Pancreas (tissue), 10 donors: ENCODE data around the gene MTIF3. TPM values are rescaled to one million over a fixed set of nuclear protein-coding genes. Genes with fewer than 3 reads are reported as not detected.

Source experiments
- ATAC-seq, 4 donors: fragments of 200-7000 bp; cut with Tn5 transposase; one replicate each; pipeline versions ENCODE4 v1.8.0 to v1.9.1; 2020; ENCODE audit warnings: mild to moderate bottlenecking in 4 of 4, moderate library complexity in 4 of 4
- DNase-seq, 6 donors: peaks; one replicate each; pipeline ENCODE4 v3.0.0-alpha.2; 2020
- FAIRE-seq: peaks from 2 replicates; lab custom pipeline; 2012; peaks lifted over from hg19 to GRCh38; lab: Jason Lieb, UNC
- H3K27ac ChIP-seq, 4 donors: fragments of 200-600 bp; sonication (generic); 1 replicate in 3 of 4; 2 replicates in 1 of 4; pipeline versions ENCODE4 v1.5.0 to v1.8.0; 2020
- H3K27me3 ChIP-seq, 4 donors: fragments of 200-600 bp; one replicate each; pipeline ENCODE4 v1.8.0; 2021
- H3K36me3 ChIP-seq, 3 donors: fragments of 200-600 bp; sonication (generic) in 1 of 3; one replicate each; pipeline versions ENCODE4 v1.5.0 to v1.8.0; 2020 to 2021
- H3K4me1 ChIP-seq, 3 donors: fragments of 200-600 bp; one replicate each; pipeline ENCODE4 v1.8.0; 2021
- H3K4me3 ChIP-seq, 4 donors: fragments of 200-600 bp; sonication (generic) in 2 of 4; one replicate each; pipeline versions ENCODE4 v1.5.0 to v1.8.0; 2020 to 2021
- H3K9me3 ChIP-seq, 4 donors: fragments of 200-600 bp; one replicate each; pipeline ENCODE4 v1.8.0; 2021
- CTCF ChIP-seq, 4 donors: fragments of 200-600 bp; sonication (generic) in 3 of 4; IDR thresholded peaks; one replicate each; pipeline versions ENCODE4 v1.5.0 to v1.8.0; 2021; ENCODE audit warnings: antibody characterized with exemption in 4 of 4
- WGBS, 2 donors: extraction: QIAGEN DNeasy Blood & Tissue Kit; methylation state at CpG; one replicate each; pipeline ENCODE4 v1.1.7; 2013; 5-methylcytosine and 5-hydroxymethylcytosine counted together
- intact Hi-C, 3 donors: fragments of 100-400 bp; cut with DNase I; formaldehyde crosslinking; loops; one replicate each; pipeline versions ENCODE4 v1.11.1 to v1.14.2; 2022
- polyA plus RNA-seq, 2 donors: library from polyadenylated mRNA; stranded (reverse); fragments of 200-250 nt; gene quantifications; one replicate each; pipeline ENCODE4 v1.2.3, GENCODE V29; 2013
- total RNA-seq, 6 donors: library from RNA; stranded (reverse); fragmentation: NEBNext Ultra II Directional in 4 of 6; extraction: Animal tissue kit (Norgen Biotek cat#: 25700) in 4 of 6; gene quantifications; one replicate each; pipeline versions ENCODE4 v1.2.1 to v1.2.4, GENCODE V29; 2021 to 2023
- donor health status: healthy with polysubstance abuse.
- donor health status: DM: no; HTN: no; CAD: no; lungs with moderate emphysema.
- donor health status: DM: no; HTN: no; CAD: no.
- donor health status: control.
- donor health status: control.
- donor health status: Bipolar disorder and iron deficiency.
- donor health status: DM: yes; HTN: yes; CAD: no.
- donor health status: DM: no; HTN: no; CAD: no.
- donor health status: DM: no; HTN: no; CAD: no.
- donor health status: DM: yes; HTN: yes; CAD: no.

The MTIF3 gene
- total and polyA plus RNA-seq, 8 donors, result 22.3 to 91.4 (median 30.5) TPM

GRCh38 chr13:27408074-27408473 is 42.3 kb downstream of the MTIF3 start:
- Histone ChIP-seq H3K27me3 (no peaks in the 10 kb centered on the region), H3K9me3 (no peaks in the 10 kb centered on the region), H3K27ac (no peak overlapping the region), H3K36me3 (no peaks in the 10 kb centered on the region), H3K4me1 (peaks cover 23 to 31% (median 29%) of the 10 kb centered on the region in 3 donors), H3K4me3 (no peak overlapping the region)
- DNase-seq (no peak), FAIRE-seq (no peak), ATAC-seq (no peak)
- intact Hi-C loops, result no loop called here
- TF ChIP-seq CTCF (IDR thresholded peaks at IDR 0.05), result no peak
- 80 to 91% methylated on average over 4 of the region's 4 CpGs for WGBS, 2 donors

- 70 to 75% methylated on average over 12 of the region's 12 CpGs for WGBS, 2 donors
- no peaks in the 10 kb centered on the region for H3K9me3 ChIP-seq
These were observed 44.0 kb downstream of the MTIF3 start for GRCh38 chr13:27406178-27406939.

GRCh38 chr13:27405546-27406134 is 44.7 kb downstream of the MTIF3 start:
- no peaks in the 10 kb centered on the region for H3K36me3 ChIP-seq
- no peak for TF ChIP-seq CTCF (IDR thresholded peaks at IDR 0.05)
- WGBS, 2 donors, result 81 to 82% methylated on average over 5 of the region's 5 CpGs
- no peaks in the 10 kb centered on the region for H3K9me3 ChIP-seq
- ATAC-seq (no peak), FAIRE-seq (no peak), DNase-seq (no peak)
- H3K27me3 ChIP-seq, result no peaks in the 10 kb centered on the region
- intact Hi-C loops, result no loop called here
- H3K27ac ChIP-seq, result peak overlapping the region in 3 of 4 donors; percentile 83 to 86 (median 85)
- H3K4me1 ChIP-seq, result peaks cover 31 to 39% (median 33%) of the 10 kb centered on the region in 3 donors
- no peak overlapping the region for H3K4me3 ChIP-seq

More at GRCh38 chr13:27406178-27406939, 44.0 kb downstream of the MTIF3 start:
- Histone ChIP-seq H3K27me3 (no peaks in the 10 kb centered on the region), H3K4me3 (no peak overlapping the region), H3K36me3 (no peaks in the 10 kb centered on the region), H3K4me1 (peaks cover 31 to 39% (median 33%) of the 10 kb centered on the region in 3 donors), H3K27ac (peak overlapping the region in 2 of 4 donors; percentile 9 to 12)
- intact Hi-C loops, result no loop called here
- TF ChIP-seq CTCF (IDR thresholded peaks at IDR 0.05), result peak; percentile 21 to 43 (median 27)
- ATAC-seq (peak; percentile 28 to 60 (median 40)), DNase-seq (peak in 2 of 6 donors; percentile 18 to 24), FAIRE-seq (no peak)

- H3K27ac ChIP-seq, result peak overlapping the region; percentile 54 to 86 (median 84)
- FAIRE-seq, result no peak
These were observed 45.7 kb downstream of the MTIF3 start for GRCh38 chr13:27404680-27405079.

More at GRCh38 chr13:27404680-27405079, 45.7 kb downstream of the MTIF3 start:
- no peak overlapping the region for H3K4me3 ChIP-seq
- no peaks in the 10 kb centered on the region for H3K36me3 ChIP-seq
- intact Hi-C loops, result no loop called here
- 35% methylated on average over 17 of the region's 17 CpGs for WGBS, 2 donors
- peak; percentile 68 to 75 (median 74) for ATAC-seq
- H3K9me3 ChIP-seq, result no peaks in the 10 kb centered on the region
- H3K4me1 ChIP-seq, result peaks cover 31 to 39% (median 33%) of the 10 kb centered on the region in 3 donors
- no peaks in the 10 kb centered on the region for H3K27me3 ChIP-seq
- no peak for TF ChIP-seq CTCF (IDR thresholded peaks at IDR 0.05)
- peak; percentile 68 to 84 (median 80) for DNase-seq
